ENCODE results near the gene CHRND.
"Not testable (repeated sequence)": the region's sequence is repeated elsewhere in the genome, so short reads cannot be mapped to it uniquely, and the experiment has no call there.

The CHRND gene

DNA sequence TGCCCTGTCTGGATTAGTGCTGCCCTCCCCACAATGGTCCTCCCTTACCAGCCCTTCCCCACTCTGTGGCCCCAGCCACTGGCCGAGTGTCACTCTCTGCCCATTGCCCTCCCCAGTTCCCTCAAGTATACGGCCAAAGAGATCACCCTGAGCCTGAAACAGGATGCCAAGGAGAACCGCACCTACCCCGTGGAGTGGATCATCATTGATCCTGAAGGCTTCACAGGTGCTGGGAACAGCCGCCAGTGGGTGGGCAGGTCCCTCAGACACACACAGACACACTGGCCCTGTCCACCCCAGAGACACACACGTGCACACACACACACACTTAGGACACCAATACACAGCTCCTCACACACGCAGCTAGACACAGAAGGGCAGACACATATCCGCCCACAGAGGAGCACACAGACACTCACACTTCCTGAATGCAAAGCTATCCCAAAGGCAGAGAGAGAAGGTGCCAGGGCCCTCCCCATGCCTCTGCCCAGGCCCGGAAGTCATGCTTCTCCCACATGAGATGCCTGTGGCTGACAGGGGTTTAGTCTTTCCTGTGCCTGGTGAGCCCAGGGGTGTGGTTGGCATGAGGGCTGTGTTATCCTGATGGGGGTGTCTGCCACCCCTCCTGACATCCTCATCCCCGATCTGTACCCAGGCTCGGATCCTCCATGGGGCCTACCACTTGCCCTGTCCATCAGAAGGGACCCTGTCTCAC is 2.9 kb downstream of the CHRND start:
- DNase-seq, result no peak

DNA sequence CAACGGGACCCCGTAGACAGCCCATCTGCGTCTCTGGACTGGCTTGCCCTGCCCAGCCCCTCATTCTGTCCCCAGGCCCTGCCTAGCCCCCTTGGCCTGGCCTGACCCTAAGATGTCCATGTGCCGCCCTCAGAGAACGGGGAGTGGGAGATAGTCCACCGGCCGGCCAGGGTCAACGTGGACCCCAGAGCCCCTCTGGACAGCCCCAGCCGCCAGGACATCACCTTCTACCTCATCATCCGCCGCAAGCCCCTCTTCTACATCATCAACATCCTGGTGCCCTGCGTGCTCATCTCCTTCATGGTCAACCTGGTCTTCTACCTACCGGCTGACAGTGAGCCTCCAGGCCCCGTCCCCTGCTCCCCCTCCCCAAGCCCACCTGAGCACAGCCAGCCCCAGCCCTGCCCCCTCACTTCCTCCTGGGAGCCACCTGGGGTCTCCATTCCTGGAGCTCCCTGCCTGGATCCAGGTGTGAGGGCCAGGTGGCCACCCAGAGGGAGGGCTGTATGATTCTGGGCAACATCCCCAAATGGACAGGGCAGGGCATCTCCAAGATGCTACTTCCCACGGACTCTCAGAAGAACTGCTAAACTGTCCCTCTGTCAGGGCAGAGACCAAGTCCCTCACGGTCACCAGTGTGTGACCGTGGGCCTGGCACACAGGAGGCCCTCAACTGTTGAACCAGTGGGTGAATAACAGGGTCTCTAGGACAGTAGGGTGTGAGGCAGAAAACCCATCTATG is 4.0 kb downstream of the CHRND start:
- no peak for DNase-seq

DNA sequence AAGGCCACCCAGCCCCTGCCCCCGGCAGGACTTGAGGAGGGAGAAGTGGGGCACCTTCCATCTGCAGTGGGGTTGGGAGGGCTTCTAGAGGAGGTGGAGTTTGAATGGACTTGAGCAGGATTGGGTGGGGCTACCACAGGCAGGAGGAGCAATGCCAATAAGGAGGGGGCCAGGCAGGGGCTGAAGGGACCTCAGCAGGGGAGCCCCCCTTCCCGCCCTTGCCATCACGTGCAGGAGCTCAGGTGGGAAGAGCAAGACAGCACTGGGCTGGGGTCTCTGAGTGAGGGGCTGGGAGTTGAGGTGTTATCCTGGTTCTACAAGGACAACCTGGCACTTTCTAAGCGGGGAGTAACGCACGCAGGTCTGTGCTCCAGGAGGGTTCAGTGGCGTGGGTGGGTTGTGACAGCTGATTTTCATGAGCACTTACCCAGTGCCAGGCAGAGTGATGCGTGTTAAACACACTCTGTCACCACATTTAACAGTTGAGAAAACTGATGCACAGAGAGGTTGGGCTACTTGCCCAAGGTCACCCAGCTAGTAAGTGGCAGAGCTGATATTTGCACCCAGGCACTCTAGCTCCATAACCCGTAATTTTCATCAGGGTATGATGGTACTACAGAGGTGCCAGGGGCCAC is 4.8 kb downstream of the CHRND start:
- no peak for DNase-seq

DNA sequence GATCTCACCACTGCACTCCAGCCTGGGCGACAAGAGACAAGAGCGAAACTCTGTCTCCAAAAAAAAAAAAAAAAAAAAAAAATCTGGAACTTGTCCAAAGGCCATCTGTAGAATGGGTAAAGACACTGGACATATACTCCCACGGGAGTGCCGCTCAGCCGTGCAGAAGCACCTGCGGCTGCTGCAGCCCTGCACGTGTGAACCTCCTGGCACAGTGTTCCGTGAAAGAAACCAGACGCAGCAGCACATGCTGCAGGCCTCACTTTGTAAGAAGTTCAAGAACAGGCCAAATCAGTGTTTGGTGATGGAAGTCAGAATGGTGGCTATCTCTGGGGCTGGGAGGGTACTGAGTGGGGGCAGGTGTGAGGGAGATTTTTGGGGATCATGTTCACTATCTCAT is 6.5 kb downstream of the CHRND start:
- no peak for DNase-seq

DNA sequence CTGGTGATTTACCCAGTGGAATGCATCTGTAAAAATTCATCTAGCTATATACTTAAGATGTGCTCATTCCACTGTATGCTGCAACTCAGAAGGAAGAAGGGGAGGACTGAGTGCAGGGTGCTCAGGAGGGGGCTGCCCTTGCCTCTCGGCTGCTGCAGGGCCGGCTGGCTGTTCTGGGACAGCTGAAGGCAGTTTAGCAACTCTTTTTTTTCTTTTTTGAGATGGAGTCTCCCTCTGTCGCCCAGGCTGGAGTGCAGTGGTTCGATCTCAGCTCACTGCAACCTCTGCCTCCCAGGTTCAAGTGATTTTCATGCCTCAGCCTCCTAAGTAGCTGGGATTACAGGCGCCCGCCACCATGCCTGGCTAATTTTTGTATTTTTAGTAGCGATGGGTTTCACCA is 6.9 kb downstream of the CHRND start:
- not testable (repeated sequence) for DNase-seq

DNA sequence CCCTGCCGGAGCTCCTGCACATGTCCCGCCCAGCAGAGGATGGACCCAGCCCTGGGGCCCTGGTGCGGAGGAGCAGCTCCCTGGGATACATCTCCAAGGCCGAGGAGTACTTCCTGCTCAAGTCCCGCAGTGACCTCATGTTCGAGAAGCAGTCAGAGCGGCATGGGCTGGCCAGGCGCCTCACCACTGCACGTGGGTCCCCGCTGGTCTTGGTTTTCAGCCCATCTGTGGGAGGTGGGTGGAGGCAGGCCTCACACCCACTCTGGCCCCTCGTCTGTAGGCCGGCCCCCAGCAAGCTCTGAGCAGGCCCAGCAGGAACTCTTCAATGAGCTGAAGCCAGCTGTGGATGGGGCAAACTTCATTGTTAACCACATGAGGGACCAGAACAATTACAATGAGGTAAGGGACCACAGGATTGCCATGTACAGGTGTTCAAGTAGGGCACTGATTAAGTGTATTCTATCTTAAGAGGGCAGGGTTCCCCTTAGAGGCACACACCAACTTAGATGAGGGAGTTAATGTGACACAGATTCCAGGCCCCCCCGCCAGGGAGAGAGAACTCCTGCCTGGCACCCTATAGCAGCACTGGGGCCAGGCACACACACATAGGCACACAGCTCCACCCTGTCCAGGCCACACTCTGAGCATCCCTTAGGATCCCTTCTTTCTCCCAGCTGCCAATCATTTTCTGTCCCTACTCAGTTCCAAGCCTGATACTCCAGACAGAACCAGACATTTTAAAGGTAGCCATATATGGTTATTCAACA is 8.2 kb downstream of the CHRND start:
- DNase-seq, result no peak

DNA sequence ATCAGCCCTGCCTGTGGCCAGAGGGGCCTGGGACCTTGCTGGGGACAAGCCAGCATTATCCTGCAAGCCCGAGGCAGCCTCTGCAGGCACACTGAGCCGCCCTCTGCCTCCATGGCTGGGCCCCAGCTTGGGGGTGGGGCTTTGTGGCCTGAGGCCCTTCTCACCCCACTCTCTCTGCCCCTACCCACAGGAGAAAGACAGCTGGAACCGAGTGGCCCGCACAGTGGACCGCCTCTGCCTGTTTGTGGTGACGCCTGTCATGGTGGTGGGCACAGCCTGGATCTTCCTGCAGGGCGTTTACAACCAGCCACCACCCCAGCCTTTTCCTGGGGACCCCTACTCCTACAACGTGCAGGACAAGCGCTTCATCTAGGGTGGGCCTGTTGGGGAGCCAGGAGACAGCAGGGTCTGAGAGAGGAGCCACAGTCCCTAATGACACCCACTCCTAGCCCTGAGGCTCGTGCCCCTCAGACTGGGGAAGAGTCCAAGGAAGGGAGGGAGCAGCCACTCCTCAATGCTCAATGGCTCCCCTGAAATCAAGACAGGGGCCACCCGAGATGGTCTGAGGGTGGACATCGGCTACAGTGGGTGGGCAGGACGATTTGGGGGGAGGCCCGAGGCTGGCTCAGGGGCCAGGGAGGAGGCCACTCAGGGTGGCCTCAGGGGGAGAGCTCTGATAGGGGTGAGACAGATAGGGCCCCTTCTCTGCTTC is 9.1 kb downstream of the CHRND start:
- DNase-seq, result no peak

DNA sequence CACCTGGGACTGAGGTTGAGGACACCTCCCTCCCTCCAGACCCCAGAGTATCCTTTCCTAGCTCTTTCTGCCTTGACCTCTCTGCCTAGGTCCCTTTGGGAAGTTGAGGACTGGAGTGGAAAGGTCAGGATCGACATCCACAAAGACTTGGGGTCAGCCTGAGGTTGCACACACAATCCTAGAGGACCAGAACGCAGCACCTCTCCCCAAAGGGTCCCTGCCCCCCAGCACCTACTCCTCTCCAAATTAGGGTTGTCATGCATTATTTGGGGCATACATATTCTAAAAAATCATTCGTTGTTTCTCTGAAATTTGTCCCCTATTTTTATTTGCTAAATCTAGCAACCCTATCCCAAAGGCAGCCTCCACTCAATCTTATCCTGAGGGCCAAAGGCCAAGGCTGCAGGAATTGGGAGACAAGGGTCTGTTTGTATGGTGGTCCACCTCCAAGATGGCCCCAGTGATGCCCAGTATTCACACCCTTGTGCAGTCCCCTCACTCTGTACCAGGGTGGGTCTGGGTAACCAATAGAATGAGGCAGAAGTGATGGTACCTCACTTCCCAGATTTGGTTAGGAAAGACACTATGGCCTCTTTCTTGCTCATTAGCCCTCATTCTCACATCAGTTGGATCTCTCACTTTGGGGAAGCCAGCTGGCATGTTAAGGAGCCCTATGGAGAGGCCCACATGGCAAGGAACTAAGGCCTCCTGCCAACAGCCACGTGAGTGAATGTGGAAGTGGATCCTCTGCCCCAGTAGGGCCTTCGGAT is 10.0 kb downstream of the CHRND start:
- no peak for DNase-seq

DNA sequence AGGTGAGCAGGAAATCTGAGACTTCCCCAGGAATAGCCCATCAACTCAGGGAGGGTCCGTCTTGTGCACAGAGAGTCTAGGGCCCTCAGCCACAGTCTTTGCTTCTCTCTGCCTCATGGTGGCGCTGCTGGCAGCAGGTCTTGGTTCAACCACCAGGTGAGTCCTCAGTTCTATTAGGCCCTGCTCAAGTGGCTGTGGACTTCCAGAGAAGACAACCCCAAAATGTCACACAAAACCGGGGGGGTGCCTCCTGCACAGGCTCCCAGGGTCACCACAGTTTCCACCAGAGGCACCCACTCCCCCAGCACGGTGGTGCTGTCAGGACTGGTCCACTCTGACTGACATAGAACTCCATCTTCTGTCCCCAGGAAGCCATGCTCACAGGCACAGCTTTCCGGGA is 11.1 kb downstream of the CHRND start:
- no peak for DNase-seq

DNA sequence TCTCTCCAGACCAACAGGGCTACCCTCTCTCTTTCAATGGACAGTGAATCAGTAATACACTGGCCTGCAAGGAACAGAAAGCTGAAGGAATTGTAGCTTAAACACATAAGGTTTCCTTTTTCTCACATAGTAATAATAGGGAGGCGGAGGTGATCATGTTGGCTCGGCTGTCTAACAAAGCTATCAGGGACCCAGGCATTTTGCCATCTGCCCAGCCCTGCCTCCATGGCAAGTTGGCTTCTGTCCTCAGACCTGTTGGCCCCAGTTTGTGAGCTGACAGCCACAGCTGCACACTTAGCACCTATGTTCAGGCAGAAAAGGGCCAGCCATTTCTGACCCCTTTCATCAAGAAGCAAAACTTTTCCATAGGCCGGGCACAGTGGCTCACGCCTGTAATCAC is 11.5 kb downstream of the CHRND start:
- DNase-seq, result no peak

DNA sequence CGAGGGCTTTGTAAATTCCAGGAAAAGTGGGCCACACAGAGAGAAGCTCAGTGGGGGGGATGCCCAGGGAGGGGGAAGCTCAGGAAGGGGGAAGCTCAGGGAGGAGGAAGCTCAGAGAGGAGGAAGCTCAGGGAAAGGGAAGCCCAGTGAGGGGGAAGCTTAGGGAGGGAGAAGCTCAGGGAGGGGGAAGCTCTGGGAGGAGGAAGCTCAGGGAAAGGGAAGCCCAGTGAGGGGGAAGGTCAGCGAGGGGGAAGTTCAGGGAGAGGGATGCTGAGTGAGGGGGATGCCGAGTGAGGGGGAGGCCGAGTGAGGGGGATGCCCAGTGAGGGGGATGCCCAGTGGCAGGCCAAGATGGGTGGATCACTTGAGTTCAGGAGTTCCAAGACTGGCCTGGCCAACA is 12.7 kb downstream of the CHRND start:
- DNase-seq, result no peak

DNA sequence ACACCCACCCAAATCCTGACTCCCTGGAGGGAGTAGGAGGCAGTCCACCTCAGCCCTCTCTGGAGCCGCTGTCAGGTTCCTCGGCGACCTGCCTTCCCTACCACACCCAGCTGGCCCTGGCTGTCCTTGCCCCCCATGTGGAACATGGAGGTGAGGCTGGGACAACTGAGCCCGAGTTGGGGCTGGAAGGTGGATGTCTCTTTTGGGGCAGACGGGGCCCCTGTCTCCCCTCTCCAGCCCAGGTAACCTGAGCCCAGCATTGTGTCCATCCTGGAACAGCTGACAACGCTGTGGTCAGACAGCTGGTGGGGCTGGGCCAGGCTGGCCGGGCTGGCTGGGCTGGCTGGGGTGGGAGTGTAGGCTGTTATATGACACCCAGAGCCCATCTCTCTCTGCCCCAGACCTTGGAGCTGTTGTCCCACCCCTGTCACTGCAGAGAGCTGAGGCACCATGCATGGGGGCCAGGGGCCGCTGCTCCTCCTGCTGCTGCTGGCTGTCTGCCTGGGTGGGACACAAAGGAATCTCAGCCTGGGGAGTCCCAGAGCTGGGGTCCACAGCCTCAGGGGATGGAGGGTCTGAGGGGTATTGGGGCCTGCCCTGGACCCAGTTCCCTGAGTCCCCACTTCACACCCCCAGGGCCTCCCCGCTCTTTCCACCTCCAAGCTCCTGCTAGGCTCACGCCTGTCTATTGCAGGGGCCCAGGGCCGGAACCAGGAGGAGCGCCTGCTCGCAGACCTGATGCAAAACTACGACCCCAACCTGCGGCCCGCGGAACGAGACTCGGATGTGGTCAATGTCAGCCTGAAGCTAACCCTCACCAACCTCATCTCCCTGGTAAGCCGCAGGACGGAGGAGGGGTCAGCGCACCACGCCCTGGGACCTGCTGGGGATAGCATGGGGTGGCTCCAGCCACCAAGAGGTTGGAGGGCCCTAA is 13.6 kb downstream of the CHRND start, which contains the start of gene CHRNG:
Gene CHRNG, plus strand, starts transcription at position 395 of the 934 bp plus-strand sequence. Its CDS starts 56 bp downstream, at position 451.
- DNase-seq, result no peak

DNA sequence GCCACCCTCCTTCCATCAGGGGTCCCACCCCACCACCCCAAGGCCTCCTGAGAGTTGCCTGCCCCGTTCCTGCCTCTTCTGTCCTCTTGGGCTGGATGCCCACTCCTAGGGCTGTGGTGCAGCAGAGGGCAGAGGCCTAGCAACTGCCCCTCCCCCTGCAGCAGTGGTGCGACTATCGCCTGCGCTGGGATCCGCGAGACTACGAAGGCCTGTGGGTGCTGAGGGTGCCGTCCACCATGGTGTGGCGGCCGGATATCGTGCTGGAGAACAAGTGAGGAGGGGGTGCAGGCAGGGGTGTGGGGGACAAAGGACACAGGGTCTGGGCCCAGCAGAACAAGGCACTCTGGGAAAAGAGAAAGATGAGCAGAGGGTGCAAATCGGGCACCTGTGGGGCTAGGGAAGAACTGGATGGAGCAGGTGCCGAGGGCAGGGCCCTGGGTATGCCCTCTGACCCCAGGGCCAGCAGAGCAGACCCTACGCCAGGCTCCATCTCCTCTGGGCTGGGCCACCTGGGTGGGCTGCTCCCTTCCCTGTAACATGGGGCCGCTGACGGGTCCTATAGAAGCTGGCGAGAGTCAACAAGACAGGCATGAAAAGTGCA is 14.6 kb downstream of the CHRND start:
- DNase-seq, result no peak

DNA sequence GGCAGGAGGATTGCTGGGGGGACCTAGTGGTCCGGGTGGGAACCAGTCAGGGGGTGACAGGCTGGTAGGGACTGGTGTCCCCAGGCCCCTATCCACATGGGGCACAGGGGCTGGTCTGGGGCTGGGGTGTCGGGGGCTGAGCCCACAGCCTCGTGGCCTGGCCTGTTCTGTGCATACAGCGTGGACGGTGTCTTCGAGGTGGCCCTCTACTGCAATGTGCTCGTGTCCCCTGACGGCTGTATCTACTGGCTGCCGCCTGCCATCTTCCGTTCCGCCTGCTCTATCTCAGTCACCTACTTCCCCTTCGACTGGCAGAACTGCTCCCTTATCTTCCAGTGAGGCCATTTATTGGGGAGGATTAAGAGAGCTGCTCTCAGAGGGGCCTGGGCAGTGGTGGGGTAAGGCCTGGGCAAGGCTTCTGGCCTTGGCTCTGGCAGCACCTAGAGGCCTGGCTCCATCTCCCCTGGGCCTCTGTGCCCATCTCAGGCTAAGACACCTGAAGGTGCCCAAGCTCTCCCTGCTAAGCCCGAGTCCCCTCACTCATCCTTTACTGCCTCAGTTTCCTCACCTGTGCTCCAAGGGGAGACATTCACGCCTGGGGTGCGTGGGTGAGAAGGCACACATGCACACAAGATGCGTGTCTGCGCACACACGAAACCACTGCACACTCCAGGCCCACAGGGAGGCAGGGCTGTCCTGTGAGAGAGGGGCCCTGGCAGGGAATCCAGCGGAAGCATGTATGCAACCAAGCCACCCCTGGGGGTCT is 15.4 kb downstream of the CHRND start:
- DNase-seq, result no peak

DNA sequence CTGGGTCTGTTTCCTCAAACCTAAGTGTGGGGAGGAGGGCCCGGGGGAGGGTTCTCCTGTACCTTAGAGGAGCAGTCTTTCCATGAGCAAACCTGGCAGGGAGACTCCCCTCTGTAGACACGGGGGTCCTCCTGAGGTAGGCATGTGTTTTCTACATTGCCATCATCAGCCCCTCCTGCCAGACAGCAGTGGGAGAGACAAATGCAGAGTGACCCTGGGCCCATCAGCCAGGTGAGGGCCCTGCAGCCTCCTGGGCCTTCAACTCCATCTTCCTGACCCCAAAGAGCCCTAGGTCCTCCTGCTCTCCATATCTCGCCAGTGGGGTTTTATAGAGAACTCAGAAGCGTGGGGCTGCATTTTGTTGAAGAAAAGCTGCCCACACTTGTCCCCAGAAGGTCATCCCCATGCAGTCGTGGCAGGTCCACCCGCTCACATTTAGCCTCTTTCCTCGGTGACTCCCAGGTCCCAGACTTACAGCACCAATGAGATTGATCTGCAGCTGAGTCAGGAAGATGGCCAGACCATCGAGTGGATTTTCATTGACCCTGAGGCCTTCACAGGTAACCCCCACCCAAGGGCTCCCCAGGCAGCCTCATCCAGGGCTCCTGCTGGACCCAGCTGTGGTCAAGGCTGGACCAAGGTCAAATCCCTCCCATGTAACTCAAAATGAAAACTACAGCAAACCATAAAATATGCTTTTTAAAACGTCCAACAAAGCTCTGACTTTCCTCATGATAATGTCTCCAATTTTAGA is 16.2 kb downstream of the CHRND start:
- DNase-seq, result no peak

DNA sequence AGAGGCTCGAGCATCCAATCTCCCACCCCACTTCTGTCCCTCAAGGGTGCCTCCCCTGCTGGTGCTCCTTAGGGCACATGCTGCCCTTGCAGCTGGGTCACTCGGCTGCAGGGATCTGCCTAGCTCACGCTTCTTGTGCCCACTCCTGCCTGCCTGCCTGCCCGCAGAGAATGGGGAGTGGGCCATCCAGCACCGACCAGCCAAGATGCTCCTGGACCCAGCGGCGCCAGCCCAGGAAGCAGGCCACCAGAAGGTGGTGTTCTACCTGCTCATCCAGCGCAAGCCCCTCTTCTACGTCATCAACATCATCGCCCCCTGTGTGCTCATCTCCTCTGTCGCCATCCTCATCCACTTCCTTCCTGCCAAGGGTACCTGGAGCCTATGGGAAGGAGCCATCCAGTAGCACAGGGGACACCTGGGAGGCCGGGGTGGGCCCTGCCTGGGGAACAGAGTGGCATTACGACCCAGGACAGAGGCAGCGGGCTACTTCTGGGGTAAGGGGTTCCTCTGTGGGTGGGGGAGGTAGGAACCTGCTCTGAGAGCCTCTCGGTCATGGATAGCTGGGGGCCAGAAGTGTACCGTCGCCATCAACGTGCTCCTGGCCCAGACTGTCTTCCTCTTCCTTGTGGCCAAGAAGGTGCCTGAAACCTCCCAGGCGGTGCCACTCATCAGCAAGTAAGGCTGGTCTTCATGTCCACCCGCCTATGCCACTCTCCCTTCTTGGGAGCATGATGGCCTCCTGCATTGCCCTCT is 16.9 kb downstream of the CHRND start:
- no peak for DNase-seq

DNA sequence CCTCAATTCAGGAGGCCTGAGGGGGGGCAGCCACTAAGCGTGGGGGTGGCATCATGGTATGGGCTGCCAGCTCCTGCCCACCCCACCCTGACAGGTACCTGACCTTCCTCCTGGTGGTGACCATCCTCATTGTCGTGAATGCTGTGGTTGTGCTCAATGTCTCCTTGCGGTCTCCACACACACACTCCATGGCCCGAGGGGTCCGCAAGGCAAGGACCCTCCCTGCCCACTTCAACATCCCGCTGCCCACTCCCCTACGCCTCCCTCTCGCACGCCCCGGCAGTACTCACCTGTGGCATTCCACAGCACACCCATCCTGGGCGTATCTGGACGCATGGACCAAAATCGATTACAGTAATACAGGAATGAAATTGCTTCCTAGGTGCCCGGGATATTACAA is 17.5 kb downstream of the CHRND start:
- DNase-seq, result no peak

All from NCI-H1105 treated with DMSO at 0.1 percent for 48 hours (cell line).